Gastroesophageal sphincter (tissue), 3 donors: Measurements from ENCODE around the gene C4orf50.

Experiments
- CTCF ChIP-seq, 4 experiments: fragments of 200-600 bp in 2 of 4; fragments of 450-650 bp in 2 of 4; sonication (generic) in 1 of 4; IDR thresholded peaks; one replicate each; pipeline ENCODE4 v1.5.1; 2017 to 2019; ENCODE audit warnings: antibody characterized with exemption in 4 of 4, mild to moderate bottlenecking in 2 of 4, moderate library complexity in 2 of 4
- EP300 ChIP-seq: sonication (generic); formaldehyde crosslinking; IDR thresholded peaks from one replicate; pipeline ENCODE4 v1.6.1; 2017; ENCODE audit warnings: antibody characterized with exemption, mild to moderate bottlenecking
- POLR2A ChIP-seq, 2 donors: fragments of 450-650 bp; IDR thresholded peaks; one replicate each; pipeline ENCODE4 v1.6.1; 2017; ENCODE audit warnings: antibody characterized with exemption in 2 of 2, mild to moderate bottlenecking in 2 of 2, moderate library complexity in 1 of 2
- POLR2AphosphoS5 ChIP-seq: sonication (generic); formaldehyde crosslinking; IDR thresholded peaks from one replicate; pipeline ENCODE4 v1.6.1; 2017; ENCODE audit warnings: antibody characterized with exemption

- TF ChIP-seq CTCF (IDR thresholded peaks at IDR 0.05) (no peak), POLR2AphosphoS5 (no peak), EP300 (no peak), POLR2A (IDR thresholded peaks at IDR 0.05) (no peak)
Observed at GRCh38 chr4:5943561-5943960, 74.7 kb downstream of the C4orf50 start.
